Fibroblast of lung (primary cell): ENCODE measurements around the gene SLC35E1.

Source experiments
- EZH2 ChIP-seq: IDR thresholded peaks from 2 replicates; pipeline ENCODE4 v1.5.1; 2012; ENCODE audit warnings: low read length, control low read depth, mild to moderate bottlenecking; ENCODE audit errors: missing control alignments
- TF ChIP-seq, protein P1 (sequence below), 2 donors: IDR thresholded peaks in 1 of 2; conservative IDR thresholded peaks in 1 of 2; 1 replicate in 1 of 2; 2 replicates in 1 of 2; pipeline ENCODE4 v1.5.1; 2011 to 2012; ENCODE audit warnings: low read length in 2 of 2, control low read depth in 1 of 2, inconsistent platforms in 1 of 2, low read depth in 1 of 2, mild to moderate bottlenecking in 1 of 2

DNA sequence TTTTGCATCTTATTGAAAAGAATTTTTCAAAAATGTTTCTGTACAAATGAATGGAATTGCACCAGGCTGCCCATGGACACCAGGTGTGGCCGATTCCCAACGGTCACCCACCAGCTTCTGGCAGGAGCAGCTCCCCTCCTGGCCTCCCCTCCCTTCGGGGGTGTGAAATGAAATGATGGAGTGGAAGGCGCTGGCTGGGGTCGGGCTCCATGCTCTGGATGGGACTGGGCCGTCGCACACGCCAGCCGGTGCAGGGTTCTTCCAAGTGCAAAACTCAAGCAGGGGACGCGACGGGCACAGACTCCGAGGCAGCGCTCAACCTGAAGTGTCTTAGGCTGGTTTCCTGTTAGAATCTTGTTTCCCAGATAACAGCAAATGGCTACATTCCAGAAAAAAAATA lies 54.2 kb downstream of the SLC35E1 start:
- TF ChIP-seq, protein P1, sequence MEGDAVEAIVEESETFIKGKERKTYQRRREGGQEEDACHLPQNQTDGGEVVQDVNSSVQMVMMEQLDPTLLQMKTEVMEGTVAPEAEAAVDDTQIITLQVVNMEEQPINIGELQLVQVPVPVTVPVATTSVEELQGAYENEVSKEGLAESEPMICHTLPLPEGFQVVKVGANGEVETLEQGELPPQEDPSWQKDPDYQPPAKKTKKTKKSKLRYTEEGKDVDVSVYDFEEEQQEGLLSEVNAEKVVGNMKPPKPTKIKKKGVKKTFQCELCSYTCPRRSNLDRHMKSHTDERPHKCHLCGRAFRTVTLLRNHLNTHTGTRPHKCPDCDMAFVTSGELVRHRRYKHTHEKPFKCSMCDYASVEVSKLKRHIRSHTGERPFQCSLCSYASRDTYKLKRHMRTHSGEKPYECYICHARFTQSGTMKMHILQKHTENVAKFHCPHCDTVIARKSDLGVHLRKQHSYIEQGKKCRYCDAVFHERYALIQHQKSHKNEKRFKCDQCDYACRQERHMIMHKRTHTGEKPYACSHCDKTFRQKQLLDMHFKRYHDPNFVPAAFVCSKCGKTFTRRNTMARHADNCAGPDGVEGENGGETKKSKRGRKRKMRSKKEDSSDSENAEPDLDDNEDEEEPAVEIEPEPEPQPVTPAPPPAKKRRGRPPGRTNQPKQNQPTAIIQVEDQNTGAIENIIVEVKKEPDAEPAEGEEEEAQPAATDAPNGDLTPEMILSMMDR (conservative IDR thresholded peaks at IDR 0.05 in 1 of 2, IDR thresholded peaks at IDR 0.05 in 1 of 2; ENCODE audit: low read depth in 1 of 2, low read length in 2 of 2): no peak
- no peak for TF ChIP-seq EZH2
